Hematopoietic multipotent progenitor cell (in vitro differentiated cells): ENCODE results near the gene SEC63. TPM values are rescaled to one million over a fixed set of nuclear protein-coding genes. Genes with fewer than 3 reads are reported as not detected.
A peak's percentile ranks its signal among the peaks of the same experiment; 100 is the strongest.

Experiments used
- DNase-seq, 3 donors: peaks; one replicate each; pipeline ENCODE4 v3.0.0-alpha.2; 2011 to 2015; ENCODE audit warnings: low read depth in 2 of 3, low spot score in 2 of 3
- small RNA-seq: library from RNA; depleted of rRNA; stranded (forward); fragments of <200 nt; gene quantifications from one replicate; pipeline ENCODE3, GENCODE V24; 2012
- total RNA-seq: library from RNA; depleted of rRNA; stranded (reverse); fragments of >200 nt; gene quantifications from one replicate; pipeline ENCODE4 v1.2.3, GENCODE V29; 2012

Gene SEC63
- total RNA-seq, 1 donor, result 10.5 TPM

DNA sequence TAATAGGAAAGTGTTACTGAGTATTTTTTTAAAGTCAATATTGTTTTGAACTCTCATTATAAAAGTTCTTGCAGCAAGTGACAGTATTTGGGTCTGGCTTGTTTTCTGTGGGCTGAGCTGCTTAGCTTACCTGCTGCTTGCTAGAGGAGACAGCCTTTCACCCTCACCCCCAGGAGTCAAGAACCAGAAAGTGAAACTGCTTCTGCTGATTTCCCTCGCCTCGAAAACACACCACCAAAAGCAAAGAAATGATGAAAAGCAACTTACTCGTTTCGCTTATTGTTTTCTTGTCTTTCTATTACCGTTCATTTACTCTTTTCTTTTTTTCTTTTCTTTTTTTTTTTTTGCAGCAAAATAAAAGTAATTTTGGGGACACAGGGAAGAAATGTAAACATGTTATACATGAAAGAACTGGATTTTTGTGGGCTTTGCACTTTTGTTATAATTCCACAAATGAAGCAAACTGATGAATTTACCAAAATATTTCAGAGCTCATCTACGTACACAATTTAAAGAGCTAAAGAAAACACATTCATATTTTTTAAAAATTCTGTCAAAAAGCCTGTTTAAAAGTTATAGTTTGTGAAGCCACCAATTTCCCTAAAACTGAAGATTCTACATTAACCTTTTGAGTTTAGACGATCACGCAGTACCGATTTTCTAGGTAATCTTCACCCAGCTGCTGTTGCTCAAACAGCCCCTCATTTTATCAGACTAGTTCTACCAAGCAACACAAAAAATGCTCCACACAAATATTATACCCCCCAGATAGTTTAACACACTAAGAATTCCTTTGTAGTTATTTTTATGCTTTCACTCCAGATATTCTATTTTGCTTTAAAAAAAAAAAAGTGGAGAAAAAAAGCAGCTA lies 135.6 kb downstream of the SEC63 start:
- DNase-seq, result peak in 2 of 3 donors; percentile 54 to 68

DNA sequence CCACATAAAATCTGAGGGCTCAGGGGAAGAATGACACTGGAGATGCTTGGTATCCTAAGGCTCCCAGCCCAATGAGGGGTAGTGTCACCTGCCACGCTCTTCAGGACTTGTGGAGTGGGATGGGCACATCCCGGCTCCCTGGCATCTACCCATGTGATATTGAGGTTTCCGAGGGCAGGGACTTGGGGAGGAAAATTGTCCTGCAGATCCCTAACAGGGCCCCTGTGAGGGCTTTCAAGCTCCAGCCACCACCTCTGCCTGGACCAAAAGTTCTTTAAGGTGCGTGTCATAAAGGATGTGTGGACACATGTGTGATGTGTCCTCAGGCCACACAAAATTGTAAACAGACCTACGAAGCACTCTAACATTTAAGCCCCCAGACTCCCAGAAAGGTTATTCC lies 136.4 kb downstream of the SEC63 start:
- no peak for DNase-seq

- peak in 2 of 3 donors; percentile 42 to 56 for DNase-seq
Measured at GRCh38 chr6:107820338-107821261, 137.4 kb downstream of the SEC63 start.

DNA sequence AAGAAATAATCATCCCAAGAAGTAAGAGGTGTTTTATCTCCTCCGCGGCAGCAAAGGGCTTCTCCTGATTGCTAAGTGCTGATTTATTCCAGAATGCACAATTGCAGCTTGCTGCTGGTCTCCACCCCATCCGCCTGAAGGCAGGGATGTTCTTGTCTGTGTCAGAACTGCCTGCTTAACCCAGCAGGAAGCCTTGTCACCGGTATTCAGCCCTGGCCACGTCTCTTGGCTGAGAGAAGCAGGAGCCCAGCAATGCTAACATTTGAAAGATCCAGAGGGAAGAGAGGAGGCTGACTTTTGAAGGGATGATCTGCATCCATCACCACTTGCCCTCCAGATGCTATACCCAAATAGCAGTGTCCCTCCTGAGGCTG lies 138.1 kb downstream of the SEC63 start:
- no peak for DNase-seq

DNA sequence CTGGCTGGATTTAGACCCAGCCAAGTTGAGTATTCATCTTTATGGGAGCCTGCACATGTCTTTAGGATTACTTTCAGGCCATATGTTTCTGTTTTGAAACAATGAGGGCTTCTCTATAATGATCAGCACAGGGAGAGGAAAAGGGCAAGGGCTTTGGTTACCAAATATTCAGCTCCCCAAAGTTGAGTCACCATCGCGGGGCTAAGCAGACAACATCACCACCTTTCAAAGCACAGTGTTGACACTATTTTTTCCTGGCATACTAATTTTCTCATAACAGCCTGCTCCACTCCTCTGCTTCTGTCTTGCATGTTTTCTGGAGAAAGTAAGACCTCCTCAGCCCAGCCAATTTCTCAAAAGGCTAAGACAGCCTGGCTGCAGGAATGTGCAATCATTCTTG lies 138.8 kb downstream of the SEC63 start:
- DNase-seq, result no peak

GRCh38 chr6:107818272-107818671 lies 139.7 kb downstream of the SEC63 start:
- DNase-seq, result no peak

GRCh38 chr6:107817784-107818183 lies 140.2 kb downstream of the SEC63 start:
- DNase-seq, result no peak

Small RNA genes within 50 kb of the gene (small RNA-seq; reads per million reads assigned to genes)
- gene MTHFD2P3 (not detected), gene RF00045 (not detected), gene RNU6-437P (not detected)

Other genes starting within 250 kb of the SEC63 start
- gene SCML4, start 133.9 kb downstream of the SEC63 start, total RNA-seq, result 12.9 TPM
- 17.0 TPM for gene OSTM1, start 116.5 kb upstream of the SEC63 start, total RNA-seq
- gene NR2E1, start 207.8 kb upstream of the SEC63 start, total RNA-seq, result not detected